ENCODE data around the gene NR4A2. TPM values are rescaled to one million over a fixed set of nuclear protein-coding genes. Genes with fewer than 3 reads are reported as not detected.

NR4A2 gene
- total RNA-seq, 6 experiments from 2014 or later: 1.8 to 7.5 (median 5.8) TPM

- H3K4me3 Mint-ChIP-seq: peak overlapping the region; percentile 91
- peaks cover 50% of the 10 kb centered on the region for H3K4me1 Mint-ChIP-seq (ENCODE audit: low read depth)
- H3K27ac Mint-ChIP-seq: peak overlapping the region; percentile 92
- DNase-seq: no peak
- peaks cover 7% of the 10 kb centered on the region for H3K27me3 Mint-ChIP-seq (ENCODE audit: insufficient read depth)
- TF ChIP-seq CTCF (IDR thresholded peaks at IDR 0.05): no peak
- no peaks in the 10 kb centered on the region for H3K9me3 Mint-ChIP-seq
- H3K36me3 Mint-ChIP-seq (ENCODE audit: low read depth): no peaks in the 10 kb centered on the region
These were observed 10.8 kb upstream of the NR4A2 start for GRCh38 chr2:156343096-156343939.

DNA sequence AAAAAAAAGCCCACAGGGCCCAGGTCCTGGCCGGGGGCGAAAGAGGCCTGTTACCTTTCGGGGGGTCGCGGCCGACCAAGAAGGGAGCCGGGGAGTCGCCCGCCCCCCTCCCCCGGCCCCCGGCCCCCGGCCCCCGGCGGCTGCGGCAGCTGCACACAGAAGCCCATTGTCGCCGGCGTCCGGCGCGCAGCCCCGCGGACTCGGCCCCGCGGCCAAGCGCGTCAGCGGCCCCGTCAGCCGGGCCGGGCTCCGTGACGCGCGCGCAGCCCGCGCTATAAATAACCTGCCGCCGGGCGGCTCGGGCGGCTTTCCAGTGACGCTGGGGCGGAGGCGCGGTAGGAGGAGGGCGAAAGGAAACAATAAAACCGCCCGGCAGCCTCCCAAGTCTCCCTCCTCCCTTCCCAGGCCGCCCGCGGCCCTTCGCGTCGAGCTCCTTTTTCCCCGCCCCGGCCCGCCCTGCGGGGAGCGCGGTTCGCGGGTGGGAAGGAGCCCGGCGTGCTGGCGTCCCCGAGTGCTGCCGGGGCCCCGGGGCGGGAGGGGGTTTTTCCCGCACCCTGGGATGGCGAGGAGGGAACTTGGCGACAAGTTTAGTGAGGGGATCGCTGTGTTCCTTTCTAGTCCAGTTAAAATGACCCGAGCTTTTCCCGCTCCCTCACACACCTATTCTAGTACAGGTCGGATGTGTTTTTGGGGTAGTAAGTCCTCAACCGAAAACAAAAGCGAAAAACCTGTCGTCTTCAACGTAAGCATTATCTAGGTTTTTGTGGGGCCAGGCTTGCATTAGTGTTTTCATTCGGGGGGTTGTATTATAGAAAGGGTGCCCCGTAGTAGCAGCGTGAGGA, 10.0 kb upstream of the NR4A2 start:
- H3K27me3 Mint-ChIP-seq (ENCODE audit: insufficient read depth): peaks cover 7% of the 10 kb centered on the region
- no peaks in the 10 kb centered on the region for H3K36me3 Mint-ChIP-seq (ENCODE audit: low read depth)
- H3K27ac Mint-ChIP-seq: peak overlapping the region; percentile 98
- DNase-seq: peak; percentile 91
- peak overlapping the region; percentile 91 for H3K4me3 Mint-ChIP-seq
- peaks cover 50% of the 10 kb centered on the region for H3K4me1 Mint-ChIP-seq (ENCODE audit: low read depth)
- no peak for TF ChIP-seq CTCF (IDR thresholded peaks at IDR 0.05)
- H3K9me3 Mint-ChIP-seq: no peaks in the 10 kb centered on the region

DNA sequence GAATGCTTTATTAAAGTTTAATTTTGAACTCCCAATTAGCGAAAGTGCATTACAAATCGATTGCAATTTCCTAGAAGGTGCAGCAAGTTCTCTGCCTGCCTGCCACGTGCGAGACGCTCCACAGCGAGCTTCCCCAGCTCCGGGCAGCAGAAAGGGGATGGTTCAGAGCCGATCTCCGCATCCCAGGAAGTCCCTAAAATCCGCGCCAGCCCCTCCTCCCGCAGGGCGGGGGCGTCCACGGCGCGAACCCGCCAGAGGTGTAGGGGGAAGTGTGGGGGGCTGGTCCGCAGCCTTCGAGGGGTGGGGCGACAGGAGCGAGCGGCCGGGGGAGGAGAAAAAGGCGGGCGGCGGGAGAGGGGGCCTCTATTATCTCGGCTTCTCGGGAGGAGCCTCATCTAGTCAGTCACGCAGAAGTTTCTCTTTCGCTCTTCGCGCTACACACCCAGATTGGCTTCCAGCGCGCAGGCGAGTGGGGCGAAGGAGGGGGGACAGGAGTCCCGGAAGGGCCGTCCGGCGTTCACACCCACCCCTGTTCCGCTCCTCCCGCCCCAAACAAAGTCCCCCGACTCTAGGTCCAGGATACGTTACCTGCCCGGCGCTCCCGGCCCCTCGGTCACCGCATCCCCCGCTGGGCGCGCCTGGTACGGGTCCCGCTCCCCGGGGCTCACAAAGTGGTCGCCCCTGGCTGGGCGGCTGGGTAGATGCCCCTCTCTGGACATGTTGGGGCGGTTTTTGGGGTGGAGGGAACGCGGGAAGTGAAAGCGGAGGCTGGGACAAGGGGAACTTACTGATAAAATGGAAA, 9.1 kb upstream of the NR4A2 start:
- H3K27me3 Mint-ChIP-seq (ENCODE audit: insufficient read depth): peaks cover 7% of the 10 kb centered on the region
- H3K36me3 Mint-ChIP-seq (ENCODE audit: low read depth): no peaks in the 10 kb centered on the region
- H3K27ac Mint-ChIP-seq: peak overlapping the region; percentile 98
- H3K4me3 Mint-ChIP-seq: peak overlapping the region; percentile 90
- H3K4me1 Mint-ChIP-seq (ENCODE audit: low read depth): peaks cover 50% of the 10 kb centered on the region
- DNase-seq: peak; percentile 92
- H3K9me3 Mint-ChIP-seq: no peaks in the 10 kb centered on the region
- no peak for TF ChIP-seq CTCF (IDR thresholded peaks at IDR 0.05)

DNA sequence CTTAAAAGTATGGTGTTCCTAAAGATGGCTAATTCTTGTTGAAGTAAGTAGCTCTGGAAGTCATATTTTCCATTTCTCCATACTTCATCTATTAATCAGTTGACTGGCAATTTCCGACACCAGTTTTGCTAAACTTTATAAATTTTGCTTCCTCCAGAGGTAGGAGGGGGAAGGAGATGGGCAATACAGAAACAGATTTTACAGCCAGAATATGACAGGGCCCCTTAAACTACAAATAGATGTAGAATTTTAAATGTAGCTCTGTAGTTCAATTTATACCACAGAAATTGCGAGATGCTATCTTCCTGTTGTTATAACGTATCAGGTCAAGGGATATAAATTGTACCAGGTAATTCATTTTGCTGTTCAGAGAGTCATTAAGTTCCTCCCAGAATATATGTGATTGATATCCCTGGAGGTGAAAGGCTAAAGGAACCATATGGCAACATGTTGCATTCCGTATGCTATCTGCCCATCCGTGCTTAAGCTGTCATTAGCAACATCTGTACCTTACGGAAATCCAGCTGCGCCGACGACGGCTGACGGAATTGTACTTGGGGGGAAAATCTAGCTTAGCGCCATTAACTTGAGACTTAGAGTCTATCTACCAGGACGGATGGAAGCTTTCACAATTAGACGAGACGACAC, 8.4 kb upstream of the NR4A2 start:
- Mint-ChIP-seq H3K27ac (peak overlapping the region; percentile 98), H3K27me3 (ENCODE audit: insufficient read depth) (peaks cover 7% of the 10 kb centered on the region), H3K4me1 (ENCODE audit: low read depth) (peaks cover 56% of the 10 kb centered on the region), H3K36me3 (ENCODE audit: low read depth) (no peaks in the 10 kb centered on the region), H3K9me3 (no peaks in the 10 kb centered on the region), H3K4me3 (peak overlapping the region; percentile 90)
- no peak for DNase-seq
- TF ChIP-seq CTCF (IDR thresholded peaks at IDR 0.05): no peak

- DNase-seq: no peak
- Mint-ChIP-seq H3K9me3 (no peaks in the 10 kb centered on the region), H3K4me3 (peak overlapping the region; percentile 90), H3K36me3 (ENCODE audit: low read depth) (no peaks in the 10 kb centered on the region), H3K27ac (peak overlapping the region; percentile 98), H3K27me3 (ENCODE audit: insufficient read depth) (peaks cover 10% of the 10 kb centered on the region), H3K4me1 (ENCODE audit: low read depth) (peaks cover 61% of the 10 kb centered on the region)
- no peak; the same call in 1 of the 2 replicates for TF ChIP-seq CTCF (IDR thresholded peaks at IDR 0.05)
These were observed 7.9 kb upstream of the NR4A2 start for GRCh38 chr2:156340377-156340776.
